Stimulated activated CD4-positive, alpha-beta T cell treated with anti-CD3 and anti-CD28 coated beads, Interleukin-1b, Interleukin-23, amount 100 ng/mL, for 1 hour (primary cell): ENCODE data around the gene LGALS1.

Experiments
- DNase-seq, 2 donors: peaks; one replicate each; pipeline ENCODE4 v3.0.0-alpha.2; 2020; ENCODE audit warnings: low read depth in 2 of 2

LGALS1 gene

DNA sequence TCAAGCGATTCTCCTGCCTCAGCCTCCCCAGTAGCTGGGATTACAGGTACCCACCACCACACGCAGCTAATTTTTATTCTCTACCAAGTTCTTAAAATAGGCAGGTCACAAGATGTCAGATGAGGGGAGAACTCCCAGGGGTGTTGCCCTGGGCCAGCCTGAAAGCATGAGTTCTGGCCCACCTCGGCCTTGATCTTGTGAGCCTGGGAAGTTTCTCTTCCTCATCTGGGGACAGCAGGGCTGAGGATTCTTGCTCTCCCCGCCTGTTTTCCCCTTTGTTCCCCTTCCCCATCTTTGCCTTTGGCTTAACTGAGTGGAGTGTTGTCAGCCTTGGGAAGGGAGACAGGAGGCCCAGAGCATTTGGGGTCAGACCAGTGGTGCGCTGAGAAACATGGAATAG is 13.4 kb upstream of the LGALS1 start:
- DNase-seq: no peak

- no peak for DNase-seq
These were observed 11.8 kb upstream of the LGALS1 start for GRCh38 chr22:37663521-37664140.

DNA sequence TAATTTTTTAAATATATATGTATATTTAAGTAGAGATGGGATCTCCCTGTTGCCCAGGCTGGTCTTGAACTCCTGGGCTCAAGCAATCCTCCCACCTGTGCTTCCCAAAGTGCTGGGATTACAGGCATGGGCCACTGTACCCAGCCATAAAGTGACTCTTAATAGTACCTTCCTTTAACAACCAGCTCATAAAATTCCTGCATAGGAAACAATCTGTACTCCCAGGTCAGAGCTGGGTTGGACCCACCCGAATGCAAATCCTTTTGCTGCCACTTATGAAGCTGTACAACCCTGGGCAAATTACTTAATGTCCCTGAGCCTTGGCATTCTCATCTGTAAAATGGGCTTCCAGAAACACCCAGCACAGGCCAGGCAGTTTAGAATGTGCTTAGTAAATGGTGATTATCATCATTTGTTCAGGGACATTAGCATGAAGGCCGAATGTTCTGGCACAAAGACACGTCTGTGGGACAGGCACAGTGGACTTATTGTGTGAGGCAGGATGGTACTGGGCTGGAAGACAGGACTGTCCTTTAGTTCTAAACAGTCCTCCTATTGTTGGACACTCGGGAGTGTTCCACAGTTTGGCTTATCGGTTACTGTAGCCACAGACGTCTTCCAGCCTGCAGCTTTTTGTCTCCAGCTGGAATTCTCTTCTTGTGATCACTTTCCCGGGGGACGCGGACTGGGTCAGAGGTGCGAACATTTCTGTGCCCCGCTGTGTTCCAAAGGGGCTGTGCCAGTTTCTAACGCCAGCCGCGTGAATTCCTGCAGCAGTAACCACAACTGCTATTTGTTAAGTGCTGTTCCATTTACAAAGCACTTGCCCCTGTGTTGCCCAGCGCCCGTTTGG is 11.0 kb upstream of the LGALS1 start:
- no peak for DNase-seq

GRCh38 chr22:37665487-37665886 is 9.9 kb upstream of the LGALS1 start:
- no peak for DNase-seq

- no peak for DNase-seq
These were observed 5.8 kb upstream of the LGALS1 start for GRCh38 chr22:37669586-37669985.

GRCh38 chr22:37672206-37672919 is 3.1 kb upstream of the LGALS1 start:
- DNase-seq: no peak

DNA sequence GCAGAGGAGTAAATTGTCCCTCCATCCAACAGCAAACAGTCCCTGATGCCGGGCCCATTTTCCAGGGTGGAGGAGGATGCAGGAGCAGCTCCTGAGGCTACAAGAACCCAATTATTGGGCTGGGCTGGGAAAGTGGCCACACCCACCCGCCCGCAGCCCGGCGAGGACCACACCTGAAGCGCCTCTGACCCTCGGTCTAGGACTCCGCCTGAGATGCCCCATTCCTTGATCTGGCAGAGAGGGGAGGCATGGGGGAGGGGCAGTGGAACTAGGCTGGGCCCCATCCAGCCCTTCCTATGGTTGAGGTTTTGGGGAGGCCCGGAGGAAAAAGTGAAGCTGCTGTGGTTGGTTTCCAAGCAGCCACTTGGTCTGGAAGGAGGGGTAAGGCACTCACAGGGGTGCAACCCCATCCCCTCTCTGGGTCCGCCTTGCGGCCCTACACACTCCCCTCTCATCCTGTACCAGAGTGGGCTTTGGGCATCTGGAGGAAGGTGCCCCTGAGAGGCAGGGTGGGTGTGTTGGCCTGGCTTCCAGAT is 2.4 kb upstream of the LGALS1 start:
- DNase-seq: no peak

GRCh38 chr22:37674248-37674647 is 1.2 kb upstream of the LGALS1 start:
- no peak for DNase-seq

DNA sequence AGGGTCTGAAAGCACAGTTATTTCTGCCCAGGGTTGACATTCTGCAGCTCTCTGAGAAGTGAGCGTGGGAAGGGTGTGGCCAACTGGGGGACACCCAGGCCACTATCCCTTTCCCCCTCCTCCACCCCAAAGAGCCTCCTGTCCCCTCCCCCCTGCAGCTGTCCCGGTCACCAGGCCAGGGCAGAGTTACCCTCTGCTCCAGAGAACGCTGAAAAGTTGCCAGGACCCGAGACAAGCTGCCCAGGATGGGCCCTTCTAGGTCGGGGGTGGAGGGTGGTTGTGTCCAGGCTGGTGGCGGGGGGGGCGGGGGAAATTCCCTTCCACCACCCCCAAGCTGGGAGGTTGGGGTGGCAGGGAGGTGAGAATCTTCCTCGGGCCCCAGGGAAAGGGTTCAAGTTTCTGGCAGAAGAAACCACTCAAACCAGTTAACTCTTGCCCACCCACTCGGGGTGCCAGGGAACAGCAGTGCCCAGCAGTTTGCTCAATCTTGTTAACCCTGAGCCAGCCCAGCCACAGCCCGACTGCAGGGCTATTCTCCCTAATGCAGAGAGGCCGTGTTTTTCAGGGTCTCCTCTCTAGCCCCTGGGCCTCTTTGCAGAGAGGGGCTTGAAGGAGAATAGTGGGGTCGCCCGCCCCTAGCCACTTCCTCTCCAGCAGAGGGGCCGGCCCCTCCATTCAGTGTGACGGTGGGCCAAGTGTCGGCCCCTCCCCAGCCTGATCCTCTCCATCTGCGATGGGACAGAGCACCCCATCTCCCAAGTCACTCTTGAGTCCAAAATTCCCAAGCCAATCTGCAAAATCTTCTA is 697 bp downstream of the LGALS1 start:
- DNase-seq: no peak

DNA sequence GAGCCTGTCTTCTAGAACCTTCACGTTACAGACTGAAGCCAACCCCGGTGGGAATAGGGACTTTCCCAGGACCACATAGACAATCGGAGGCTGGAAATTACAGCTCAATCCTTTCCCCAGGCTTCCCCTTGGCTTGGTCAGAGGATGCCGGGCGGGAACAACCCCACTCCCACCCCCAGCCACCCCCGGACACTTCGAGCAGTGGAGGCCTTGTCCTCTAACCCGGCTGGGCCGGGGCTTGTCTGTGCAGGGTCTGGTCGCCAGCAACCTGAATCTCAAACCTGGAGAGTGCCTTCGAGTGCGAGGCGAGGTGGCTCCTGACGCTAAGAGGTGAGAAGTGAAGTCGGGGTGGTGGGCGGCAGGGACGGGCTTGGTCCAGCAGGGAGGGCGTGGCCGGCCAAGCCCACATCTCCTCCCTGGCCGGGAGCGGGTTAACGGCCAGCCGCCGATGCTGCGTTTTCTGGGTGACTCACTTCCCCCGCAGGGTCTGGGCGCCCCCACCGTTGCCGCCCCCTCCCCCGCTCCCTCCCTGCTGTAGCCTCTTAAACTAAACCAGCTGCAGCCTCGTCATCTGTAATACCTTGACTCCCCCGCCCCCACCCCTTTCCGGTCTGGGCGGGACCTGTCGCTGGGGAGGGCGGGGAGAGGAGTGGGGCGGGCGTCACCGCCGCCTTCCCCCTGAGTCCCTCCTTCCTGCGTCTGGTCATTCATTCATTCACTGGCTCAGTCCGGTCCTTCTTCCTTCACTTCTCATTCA is 1.5 kb downstream of the LGALS1 start:
- peak; percentile 87 to 89 for DNase-seq

DNA sequence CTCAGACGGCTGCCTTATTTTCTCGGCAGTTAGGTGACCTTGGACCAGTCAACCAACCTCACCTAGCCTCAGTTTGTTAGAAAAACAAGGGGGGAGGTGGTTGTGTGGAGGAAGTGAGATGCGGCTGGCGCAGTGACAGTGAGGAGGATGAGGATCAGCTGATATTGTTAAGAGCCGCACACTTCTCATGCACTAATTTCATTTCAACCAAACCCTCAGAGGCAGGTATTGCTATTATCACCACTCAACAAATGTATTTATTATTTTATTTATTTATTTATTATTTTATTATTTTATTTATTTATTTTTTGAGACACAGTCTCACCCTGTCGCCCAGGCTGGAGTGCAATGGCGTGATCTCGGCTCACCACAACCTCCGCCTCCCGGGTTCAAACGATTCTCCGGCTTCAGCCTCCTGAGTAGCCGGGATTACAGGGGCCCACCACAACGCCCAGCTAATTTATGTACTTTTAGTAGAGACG is 2.1 kb downstream of the LGALS1 start:
- DNase-seq: no peak

DNA sequence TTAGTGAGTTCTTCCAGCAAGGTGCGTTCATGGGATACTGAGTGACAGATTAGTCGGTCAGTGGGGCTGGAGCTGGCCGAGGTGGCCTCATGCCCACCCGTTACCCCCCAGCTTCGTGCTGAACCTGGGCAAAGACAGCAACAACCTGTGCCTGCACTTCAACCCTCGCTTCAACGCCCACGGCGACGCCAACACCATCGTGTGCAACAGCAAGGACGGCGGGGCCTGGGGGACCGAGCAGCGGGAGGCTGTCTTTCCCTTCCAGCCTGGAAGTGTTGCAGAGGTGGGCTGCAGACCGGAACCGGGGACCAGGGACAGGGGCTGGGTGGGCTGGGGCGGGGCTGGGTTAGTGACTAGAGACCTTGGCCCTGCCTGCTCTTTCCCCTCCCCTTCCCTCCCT is 2.9 kb downstream of the LGALS1 start:
- no peak for DNase-seq

DNA sequence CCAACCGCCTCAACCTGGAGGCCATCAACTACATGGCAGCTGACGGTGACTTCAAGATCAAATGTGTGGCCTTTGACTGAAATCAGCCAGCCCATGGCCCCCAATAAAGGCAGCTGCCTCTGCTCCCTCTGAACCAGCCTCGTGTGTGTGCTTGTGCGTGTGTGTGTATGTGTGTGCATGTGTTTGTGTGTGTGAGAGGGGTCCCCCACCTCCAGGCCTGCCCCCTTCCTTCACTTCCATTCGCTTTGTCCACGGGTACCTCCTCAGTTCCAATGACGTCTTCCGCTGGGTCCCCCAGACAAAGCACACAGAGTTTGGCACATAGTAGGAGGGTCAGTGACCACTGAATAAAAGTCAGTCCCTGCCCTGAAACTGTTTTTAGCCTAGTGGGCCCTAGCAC is 4.2 kb downstream of the LGALS1 start:
- DNase-seq: no peak

GRCh38 chr22:37680191-37680851 is 4.9 kb downstream of the LGALS1 start:
- DNase-seq: no peak

DNA sequence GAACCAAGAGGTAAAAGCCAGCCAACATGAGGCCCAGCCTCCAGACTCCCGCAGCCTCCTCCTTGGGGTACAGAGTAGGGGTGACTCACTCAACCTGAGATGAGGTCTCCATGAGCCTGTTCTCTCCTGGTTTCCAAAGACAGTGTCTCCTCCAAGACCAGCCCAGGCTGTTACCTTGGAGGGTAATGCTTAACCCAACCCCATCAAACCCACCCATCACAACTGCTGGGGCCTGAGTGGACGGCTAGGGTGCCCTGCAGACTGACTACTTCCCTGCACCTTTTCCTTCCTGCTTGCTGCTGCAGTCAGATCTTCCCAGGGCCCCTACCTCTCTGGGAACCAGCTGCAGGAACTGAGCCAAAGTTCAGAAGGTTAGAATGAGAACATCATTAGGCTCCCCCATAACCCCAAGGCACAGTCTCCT is 5.6 kb downstream of the LGALS1 start:
- no peak for DNase-seq

- DNase-seq: peak; percentile 42 to 49
These were observed 6.2 kb downstream of the LGALS1 start for GRCh38 chr22:37681556-37682049.

DNA sequence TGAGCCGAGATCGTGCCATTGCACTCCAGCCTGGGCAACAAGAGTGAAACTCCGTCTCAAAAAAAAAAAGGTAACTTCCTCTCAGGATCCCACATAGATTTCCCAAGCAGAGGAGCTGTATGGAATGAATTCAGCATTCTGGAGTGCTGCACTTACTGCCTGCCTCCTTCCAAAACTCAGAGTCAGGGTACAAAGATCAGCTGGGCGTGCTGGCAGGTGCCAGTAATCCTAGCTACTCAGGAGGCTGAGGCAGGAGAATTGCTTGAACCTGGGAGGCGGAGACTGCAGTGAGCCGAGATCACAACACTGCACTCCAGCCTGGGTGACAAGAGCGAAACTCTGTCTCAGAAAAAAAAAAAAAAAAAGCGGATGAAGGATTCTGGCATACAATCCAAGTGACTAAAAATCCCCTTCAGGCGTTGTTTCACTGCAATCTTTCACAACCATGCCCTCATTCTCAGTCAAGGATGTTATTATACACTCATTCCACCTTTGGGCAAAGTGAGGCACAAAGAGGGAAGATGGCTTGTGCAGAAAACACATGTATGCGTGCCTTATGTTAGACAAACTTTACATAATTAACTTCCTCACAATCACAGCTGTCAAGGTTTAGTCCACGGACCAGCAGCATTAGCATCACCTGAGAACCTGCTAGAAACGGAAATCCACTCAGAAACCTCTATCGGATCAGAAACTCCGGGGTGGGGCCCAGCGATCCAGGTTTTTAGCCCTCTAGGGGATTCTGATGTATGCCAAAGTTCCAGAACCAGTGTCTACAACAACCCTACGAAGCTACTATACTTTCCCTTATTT is 9.6 kb downstream of the LGALS1 start:
- no peak for DNase-seq

DNA sequence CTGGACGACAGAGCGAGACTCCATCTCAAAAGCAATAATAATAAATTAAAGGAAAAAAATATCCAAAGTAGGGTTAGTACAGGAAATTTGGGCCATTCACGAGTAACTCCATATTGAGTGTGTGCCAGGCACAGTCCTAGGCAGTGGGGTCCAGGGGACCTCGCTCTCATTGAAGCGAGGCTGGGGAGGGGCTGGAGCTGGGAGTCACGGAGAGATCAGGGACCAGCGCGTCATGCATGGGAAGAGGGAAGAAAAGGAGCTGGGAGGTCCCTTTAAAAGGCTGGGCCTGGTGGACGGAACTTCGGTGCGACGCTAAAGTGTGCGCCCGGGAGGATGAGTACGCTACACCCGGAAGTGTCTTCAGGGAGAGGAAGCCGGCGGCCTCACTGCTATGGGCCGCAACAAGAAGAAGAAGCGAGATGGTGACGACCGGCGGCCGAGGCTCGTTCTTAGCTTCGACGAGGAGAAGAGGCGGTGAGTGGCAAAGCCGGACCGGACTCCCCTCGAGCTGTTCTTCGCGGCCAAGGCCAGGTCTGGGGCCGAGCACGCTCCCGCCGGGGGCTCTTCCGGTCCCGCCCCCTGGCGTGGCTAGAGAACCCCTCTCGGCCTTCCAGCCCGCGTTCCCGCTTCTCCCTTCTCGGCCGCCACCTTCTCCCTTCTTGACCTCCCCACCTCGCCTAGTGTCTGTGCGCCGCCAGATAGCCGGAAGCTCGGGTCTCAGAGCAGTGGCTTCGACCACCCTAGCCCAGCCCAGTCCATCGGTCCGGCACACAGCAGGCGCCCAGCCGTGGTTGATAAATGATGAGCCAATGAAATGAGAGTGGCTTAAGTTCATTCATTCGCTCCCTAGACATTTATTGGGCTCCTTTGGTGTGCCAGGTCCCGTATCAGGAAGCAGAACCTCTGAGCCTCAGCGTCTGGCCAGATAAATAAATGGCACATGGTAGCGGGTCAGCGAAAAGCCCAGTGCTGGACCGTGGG is 10.9 kb downstream of the LGALS1 start, which contains the start of gene NOL12:
Gene NOL12 (plus strand): TSS at position 342 of the 981 bp plus-strand sequence. CDS start 50 bp downstream, at position 392.
- DNase-seq: peak in 1 of 2 donors; percentile 60
